ENCODE measurements around the gene TFB1M.

The TFB1M gene

DNA sequence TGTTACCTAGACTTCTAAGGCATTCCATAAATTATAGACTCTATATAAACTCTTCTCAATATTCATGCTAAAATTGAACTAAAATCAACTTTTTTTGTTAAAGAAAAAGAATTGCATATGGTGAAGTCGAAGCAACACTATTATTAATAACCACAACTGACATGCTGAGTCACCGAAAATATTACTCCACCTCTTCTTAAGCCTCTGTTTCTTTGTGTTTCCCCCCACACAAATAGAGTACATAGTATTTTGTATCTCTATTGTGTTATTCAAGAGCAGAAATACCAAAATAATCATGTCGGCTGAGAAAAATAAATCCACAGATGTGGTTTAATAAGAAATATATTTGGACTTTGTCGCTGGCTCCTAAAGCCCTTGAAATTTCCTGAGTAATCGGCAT lies 23.8 kb downstream of the TFB1M start:
- TF ChIP-seq, protein P1, sequence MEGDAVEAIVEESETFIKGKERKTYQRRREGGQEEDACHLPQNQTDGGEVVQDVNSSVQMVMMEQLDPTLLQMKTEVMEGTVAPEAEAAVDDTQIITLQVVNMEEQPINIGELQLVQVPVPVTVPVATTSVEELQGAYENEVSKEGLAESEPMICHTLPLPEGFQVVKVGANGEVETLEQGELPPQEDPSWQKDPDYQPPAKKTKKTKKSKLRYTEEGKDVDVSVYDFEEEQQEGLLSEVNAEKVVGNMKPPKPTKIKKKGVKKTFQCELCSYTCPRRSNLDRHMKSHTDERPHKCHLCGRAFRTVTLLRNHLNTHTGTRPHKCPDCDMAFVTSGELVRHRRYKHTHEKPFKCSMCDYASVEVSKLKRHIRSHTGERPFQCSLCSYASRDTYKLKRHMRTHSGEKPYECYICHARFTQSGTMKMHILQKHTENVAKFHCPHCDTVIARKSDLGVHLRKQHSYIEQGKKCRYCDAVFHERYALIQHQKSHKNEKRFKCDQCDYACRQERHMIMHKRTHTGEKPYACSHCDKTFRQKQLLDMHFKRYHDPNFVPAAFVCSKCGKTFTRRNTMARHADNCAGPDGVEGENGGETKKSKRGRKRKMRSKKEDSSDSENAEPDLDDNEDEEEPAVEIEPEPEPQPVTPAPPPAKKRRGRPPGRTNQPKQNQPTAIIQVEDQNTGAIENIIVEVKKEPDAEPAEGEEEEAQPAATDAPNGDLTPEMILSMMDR (IDR thresholded peaks at IDR 0.05; ENCODE audit: extremely low read depth, missing control alignments): no peak
- DNase-seq (ENCODE audit: low spot score): no peak

DNA sequence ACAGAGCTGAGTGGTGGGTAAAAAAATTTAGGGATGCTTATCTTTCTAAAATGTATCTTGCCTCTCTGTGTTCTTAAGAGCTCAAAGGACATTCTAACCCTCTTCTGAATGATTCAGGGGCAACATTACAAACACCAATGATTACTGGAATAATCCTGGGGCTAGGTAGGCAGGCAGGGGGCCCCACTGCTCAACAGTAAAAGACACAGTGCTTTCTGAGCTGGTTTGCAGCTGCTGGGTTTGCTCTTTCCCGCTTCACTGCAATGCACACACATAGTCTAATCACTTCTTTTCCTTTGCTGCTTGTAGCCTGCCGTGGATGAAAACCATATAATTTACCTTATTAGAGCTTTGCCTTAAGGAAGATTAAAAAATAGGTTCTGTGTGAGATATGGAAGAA lies 26.5 kb downstream of the TFB1M start:
- DNase-seq (ENCODE audit: low spot score): no peak
- TF ChIP-seq, protein P1 (IDR thresholded peaks at IDR 0.05; ENCODE audit: extremely low read depth, missing control alignments): no peak

DNA sequence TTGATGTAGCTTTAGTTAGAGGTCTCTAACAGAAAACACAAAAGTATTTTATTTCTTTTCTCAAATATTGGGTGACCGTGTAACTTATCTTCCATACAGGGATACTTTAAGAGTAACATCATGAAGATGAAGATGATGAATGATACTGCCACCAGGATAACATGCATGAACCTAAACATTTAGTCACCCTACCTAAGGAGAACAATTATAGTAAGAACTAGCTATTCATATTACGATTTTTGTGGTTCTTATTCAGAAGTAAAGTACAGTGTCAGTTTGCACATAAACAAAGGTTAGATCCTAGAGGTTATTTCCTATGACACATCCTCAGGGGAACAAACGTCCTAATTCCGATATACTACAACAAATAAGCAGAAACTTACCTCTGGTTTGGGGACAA lies 29.5 kb downstream of the TFB1M start:
- TF ChIP-seq, protein P1 (IDR thresholded peaks at IDR 0.05; ENCODE audit: extremely low read depth, missing control alignments): no peak
- no peak for DNase-seq (ENCODE audit: low spot score)

DNA sequence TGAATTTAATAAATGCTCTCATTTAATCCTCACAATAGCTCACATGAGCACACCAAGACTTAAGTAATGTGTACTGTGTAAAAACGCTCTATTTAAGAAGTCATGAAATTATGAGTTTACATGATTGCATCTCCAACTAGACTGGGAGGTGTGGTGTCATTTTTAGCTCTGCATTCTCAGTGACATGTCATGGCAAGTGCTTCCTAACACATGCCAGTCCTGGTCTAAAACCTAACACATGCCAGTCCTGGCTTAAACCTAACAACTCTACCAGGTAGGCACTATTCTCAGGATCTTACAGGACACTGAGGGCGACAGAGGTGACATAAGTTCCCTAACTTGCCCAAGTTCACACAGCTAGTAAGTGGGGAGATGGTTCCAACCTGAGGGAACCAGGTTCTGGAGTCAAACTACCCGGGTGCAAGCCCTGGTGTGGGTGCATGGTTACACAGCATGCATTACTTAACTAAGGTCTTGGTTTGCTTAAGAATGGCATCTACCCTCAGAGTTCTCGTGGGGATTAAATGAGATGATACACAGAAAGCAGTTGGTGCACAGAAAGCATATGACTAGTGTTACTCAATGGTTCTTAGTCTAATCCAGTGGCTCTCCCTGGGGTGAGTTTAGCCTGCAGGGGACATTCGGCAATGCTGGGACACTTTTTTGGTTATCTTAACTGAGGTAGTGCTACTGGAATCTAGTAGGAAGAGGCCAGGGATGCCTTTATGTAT lies 35.8 kb downstream of the TFB1M start:
- DNase-seq (ENCODE audit: low spot score): no peak
- TF ChIP-seq, protein P1 (IDR thresholded peaks at IDR 0.05; ENCODE audit: extremely low read depth, missing control alignments): no peak

DNA sequence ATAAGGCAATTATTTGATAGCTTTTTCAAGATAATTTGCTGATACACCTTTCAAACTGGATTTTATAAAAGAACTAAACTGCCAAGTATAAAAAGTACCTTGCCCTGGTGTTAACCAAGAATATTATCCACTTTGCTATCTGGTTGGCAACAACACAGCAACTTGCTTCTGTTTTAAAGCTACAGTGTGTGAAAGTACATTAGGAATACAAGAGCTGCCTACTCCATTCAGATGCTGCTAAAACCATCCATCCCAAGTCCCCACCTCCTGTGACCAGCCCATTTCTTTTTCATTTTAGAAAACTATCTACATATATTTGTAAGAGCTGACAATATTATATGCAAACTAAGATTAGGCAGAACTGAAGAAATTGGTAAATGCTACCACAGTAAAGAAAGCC lies 37.6 kb downstream of the TFB1M start:
- TF ChIP-seq, protein P1 (IDR thresholded peaks at IDR 0.05; ENCODE audit: extremely low read depth, missing control alignments): no peak
- DNase-seq (ENCODE audit: low spot score): no peak

DNA sequence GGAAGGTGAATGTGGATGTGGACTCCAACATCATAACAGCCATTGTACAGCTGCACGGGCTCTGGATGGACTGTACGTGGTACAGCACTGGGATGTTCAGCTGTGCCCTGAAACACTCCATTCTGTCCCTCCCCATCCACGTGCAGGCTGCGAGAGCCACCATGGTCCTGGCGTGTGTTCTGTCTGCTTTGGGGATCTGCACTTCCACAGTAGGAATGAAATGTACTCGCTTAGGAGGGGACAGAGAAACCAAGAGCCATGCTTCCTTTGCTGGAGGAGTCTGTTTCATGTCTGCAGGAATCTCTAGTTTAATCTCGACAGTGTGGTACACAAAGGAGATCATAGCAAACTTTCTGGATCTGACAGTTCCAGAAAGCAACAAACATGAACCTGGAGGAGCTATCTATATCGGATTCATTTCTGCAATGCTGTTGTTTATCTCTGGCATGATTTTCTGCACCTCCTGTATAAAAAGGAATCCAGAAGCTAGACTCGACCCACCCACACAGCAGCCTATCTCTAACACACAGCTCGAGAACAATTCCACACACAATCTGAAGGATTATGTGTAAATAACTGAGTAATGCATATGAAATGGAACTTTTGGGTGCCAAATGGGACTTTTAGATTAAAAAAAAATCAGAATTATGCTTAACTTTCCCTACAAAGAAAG lies 38.3 kb downstream of the TFB1M start:
- no peak for DNase-seq (ENCODE audit: low spot score)
- TF ChIP-seq, protein P1 (IDR thresholded peaks at IDR 0.05; ENCODE audit: extremely low read depth, missing control alignments): no peak

DNA sequence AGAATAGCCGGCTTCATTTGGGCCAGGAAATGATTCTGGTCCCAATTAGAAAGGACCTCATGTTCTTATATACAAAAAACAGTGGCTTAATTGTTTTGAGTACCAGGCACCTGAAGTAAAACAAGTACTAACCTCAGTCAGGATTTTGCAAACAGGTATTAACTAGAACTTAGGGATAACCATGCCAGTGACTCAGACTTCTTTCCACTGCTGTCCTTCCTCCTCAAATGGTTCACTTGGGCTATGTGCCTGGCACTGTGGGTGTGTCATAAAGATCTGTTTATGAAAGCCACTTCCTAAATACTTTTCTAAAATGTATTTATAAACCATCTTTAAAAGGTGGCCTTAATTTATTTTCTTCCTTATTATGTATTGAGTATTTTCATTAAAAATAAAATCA lies 39.8 kb downstream of the TFB1M start:
- no peak for DNase-seq (ENCODE audit: low spot score)
- TF ChIP-seq, protein P1 (IDR thresholded peaks at IDR 0.05; ENCODE audit: extremely low read depth, missing control alignments): no peak

Measured in GM20000 (cell line).